Sigmoid colon (tissue), 3 donors: ENCODE measurements around the gene CHCHD4.

Experiments used
- CTCF ChIP-seq, 4 experiments: fragments of 450-650 bp in 3 of 4; fragments of 200-600 bp in 1 of 4; IDR thresholded peaks; one replicate each; pipeline ENCODE4 v1.5.1; 2016 to 2019; ENCODE audit warnings: antibody characterized with exemption in 4 of 4, mild to moderate bottlenecking in 3 of 4, moderate library complexity in 2 of 4
- POLR2A ChIP-seq, 2 donors: fragments of 450-650 bp; IDR thresholded peaks; one replicate each; pipeline ENCODE4 v1.6.1; 2016; ENCODE audit warnings: antibody characterized with exemption in 2 of 2, mild to moderate bottlenecking in 2 of 2, moderate library complexity in 2 of 2

GRCh38 chr3:14161282-14161681, 36.6 kb upstream of the CHCHD4 start:
- TF ChIP-seq CTCF (IDR thresholded peaks at IDR 0.05) (no peak), POLR2A (IDR thresholded peaks at IDR 0.05) (no peak)
